GM19395 (cell line): ENCODE measurements around the gene NEMF.
"Not testable (repeated sequence)": the region's sequence is repeated elsewhere in the genome, so short reads cannot be mapped to it uniquely, and the experiment has no call there.

ENCODE experiments used
- ATAC-seq: cut with Tn5 transposase; IDR thresholded peaks from one replicate; pipeline ENCODE4 v1.9.1; 2021; ENCODE audit warnings: mild to moderate bottlenecking, moderate library complexity; ENCODE audit not compliant: unreplicated experiment

Gene NEMF

DNA sequence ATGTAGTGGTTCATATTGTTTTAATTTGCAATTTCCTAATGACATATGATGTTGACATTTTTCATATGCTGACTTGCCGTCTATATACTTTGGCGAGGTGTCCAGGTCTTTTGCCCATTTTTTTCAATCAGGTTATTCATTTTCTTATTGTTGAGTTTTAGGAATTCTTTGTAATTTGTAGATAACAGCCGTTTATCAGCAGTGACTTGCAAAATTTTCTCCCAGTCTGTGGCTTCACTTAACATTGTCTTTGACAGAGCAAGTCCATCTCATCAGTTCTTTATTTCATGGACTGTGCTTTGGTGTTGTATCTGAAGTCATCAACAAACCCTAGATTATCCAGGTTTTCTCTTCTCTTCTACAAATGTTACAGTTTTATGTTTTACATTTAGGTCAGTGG is 97.2 kb downstream of the NEMF start:
- no peak for ATAC-seq

DNA sequence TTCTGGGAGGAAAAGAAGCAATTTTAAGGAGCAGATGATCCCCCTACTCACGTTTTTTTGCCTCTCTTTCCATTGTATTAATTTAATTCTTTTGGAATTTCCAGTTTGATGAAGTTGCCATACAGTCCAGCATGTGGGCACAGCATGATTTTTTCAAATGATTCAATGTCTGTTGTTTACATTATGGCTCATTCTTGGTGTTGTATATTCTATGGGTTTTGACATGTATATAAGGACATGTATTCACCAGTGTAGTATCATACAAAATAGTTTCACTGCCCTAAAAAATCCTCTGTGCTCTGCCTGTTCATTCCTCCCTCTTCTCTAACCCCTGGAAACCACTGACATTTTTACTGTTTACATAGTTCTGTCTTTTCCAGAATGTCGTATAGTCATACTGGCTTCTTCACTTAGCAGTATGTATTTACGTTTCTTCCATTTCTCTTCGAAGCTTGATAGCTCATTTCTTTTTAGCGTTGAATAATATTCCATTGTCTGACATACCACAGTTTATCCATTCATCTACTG is 98.0 kb downstream of the NEMF start:
- no peak for ATAC-seq

DNA sequence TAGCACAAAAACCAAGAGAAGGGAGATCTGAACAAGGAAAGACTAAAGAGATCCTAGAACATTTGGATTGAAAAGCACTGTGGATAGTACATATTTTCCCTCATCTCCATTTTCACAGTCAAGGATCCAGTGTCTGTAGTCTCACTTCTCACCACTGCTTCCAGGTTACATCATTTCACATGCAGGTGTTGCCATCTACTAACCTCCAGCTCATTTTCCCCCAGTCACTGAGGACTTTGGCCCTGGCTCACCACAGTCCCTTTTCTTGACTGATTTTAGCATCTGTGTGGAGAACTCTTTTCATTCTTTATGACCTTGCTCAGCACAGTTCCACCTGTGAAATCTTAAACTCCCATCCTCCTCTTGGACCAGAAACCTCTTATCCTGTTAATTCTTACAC is 106.1 kb downstream of the NEMF start:
- not testable (repeated sequence) for ATAC-seq

DNA sequence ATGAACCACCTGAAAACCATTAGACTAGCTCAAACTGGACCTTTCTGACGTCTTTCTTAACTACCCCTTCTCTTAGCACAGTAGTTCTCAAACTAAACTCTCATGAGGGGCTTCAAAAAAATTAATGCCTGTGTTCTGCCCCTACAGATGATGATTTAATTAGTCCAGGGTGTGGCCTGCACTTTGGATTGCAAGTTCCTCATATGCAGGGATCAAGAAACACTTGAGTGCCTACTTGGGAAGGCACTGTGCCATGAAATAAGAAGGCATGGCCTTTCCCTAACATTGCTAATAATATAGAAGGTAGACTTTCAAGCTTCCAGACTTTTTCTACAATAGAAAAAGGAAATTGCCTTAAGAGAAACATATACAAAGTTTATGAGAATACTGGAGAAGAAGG is 107.4 kb downstream of the NEMF start:
- ATAC-seq, result no peak

DNA sequence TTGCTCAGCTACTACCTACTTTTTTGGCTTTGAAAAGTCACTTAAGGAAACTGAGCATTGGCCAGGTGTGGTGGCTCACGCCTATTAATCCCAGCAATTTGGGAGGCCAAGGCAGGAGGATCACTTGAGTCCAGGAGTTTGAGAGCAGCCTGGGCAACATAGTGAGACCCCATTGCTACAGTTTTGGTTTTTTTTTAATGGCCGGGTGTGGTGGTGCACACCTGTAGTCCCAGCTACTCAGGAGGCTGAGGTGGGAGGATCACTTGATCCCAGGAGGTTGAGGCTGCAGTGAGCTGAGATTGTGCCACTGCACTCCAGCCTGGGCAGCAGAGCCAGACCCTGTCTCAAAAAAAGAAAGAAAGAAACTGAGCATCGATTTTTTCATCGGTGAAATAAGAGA is 116.9 kb downstream of the NEMF start:
- ATAC-seq, result not testable (repeated sequence)

DNA sequence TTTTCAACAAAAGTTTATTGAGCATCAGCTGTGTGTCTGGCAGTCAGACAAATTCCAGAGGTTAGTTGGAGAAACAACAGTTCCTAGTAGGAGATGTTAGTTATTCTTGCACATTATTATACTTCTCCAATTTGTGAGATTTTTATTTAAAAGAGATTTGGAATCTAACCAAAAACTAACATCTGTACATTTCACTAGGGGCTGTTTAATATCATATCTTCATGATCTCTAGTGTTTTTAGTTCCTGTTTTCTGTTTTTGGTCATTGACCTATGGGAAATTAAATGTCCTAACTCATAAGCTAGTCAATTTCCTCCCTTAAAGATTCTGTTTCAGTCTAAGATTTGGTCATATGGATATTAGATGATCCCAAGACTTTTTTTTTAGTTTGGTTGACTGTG is 118.8 kb downstream of the NEMF start:
- no peak for ATAC-seq

DNA sequence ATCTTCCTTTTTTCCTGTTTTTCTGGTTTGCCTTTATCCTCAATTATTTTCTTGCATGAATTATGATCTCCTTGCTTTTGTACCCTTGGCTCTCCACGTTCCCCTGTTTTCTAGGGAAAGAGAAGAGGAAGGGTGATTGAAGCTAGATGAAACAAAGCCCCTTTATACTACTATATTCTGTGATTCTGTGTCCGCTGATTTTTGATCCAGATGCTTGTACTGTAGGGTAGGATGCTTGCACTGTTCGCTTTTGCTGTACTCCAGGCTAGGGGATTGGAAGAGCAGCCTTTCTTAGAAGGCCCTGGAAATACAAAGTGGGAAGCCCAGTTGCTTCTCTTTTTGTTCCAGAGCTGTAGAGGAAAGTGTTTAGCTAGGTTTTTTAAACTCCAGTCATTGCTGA is 119.7 kb downstream of the NEMF start:
- no peak for ATAC-seq
